HUES64 (cell line): ENCODE data around the gene CTDNEP1.

Experiments used
- H3K27ac ChIP-seq: 2 replicates; pipeline ENCODE4 v1.7.0; 2013; ENCODE audit warnings: low read depth, low read length, inconsistent platforms
- H3K27me3 ChIP-seq: 2 replicates; pipeline ENCODE4 v1.6.1; 2013; ENCODE audit warnings: mild to moderate bottlenecking, low read length; ENCODE audit not compliant: insufficient read depth
- H3K36me3 ChIP-seq: 2 replicates; pipeline ENCODE4 v1.6.1; 2013; ENCODE audit warnings: mild to moderate bottlenecking, low read length; ENCODE audit not compliant: insufficient read depth
- H3K4me1 ChIP-seq: 2 replicates; pipeline ENCODE4 v1.6.1; 2013; ENCODE audit warnings: mild to moderate bottlenecking, low read length, moderate library complexity; ENCODE audit not compliant: insufficient read depth
- H3K4me3 ChIP-seq: 2 replicates; pipeline ENCODE4 v1.5.1; 2013; ENCODE audit warnings: mild to moderate bottlenecking, low read length, moderate library complexity
- H3K9ac ChIP-seq: 2 replicates; pipeline ENCODE4 v1.6.1; 2013; ENCODE audit warnings: mild to moderate bottlenecking, low read depth, low read length
- H3K9me3 ChIP-seq: 2 replicates; pipeline ENCODE4 v1.6.1; 2013; ENCODE audit warnings: low read depth, low read length; ENCODE audit not compliant: insufficient read depth
- WGBS: fragments of 150-250, 120-280 bp; methylation state at CpG from one replicate; pipeline ENCODE4 v1.1.7; 2013; ENCODE audit warnings: missing lambda C conversion rate; 5-methylcytosine and 5-hydroxymethylcytosine counted together

CTDNEP1 gene

DNA sequence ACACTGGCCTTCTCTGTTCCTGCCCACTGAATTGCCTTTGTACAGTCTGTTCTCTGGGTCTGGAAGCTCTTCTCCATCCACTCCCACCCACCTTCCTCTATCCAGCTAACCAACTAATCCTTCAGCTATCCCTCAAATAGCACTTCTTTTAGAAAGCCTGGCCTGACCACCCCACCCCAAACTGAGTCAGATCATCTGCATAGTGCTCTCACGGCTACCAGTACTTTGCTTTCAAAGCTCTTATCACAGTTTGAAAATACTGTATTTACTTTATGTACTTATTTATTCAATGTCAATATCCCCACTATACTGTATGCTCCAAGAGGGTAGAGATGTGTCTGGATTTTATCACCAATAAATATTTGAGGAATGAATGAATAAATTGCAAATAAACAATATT is 15.2 kb upstream of the CTDNEP1 start:
- WGBS: 25% methylated on average over 1 of the region's 1 CpG
- H3K9ac ChIP-seq: no peak overlapping the region
- H3K27ac ChIP-seq: no peak overlapping the region
- H3K36me3 ChIP-seq: no peaks in the 10 kb centered on the region
- peaks cover 5% of the 10 kb centered on the region; the same call in 1 of the 2 replicates for H3K4me1 ChIP-seq
- no peak overlapping the region for H3K4me3 ChIP-seq
- H3K9me3 ChIP-seq: no peaks in the 10 kb centered on the region
- H3K27me3 ChIP-seq: peaks cover 20% of the 10 kb centered on the region

GRCh38 chr17:7263801-7264078 is 12.2 kb upstream of the CTDNEP1 start:
- 52% methylated on average over 4 of the region's 4 CpGs for WGBS
- peak overlapping the region; percentile 94 for H3K4me3 ChIP-seq
- no peaks in the 10 kb centered on the region for H3K9me3 ChIP-seq
- H3K9ac ChIP-seq: peak overlapping the region; percentile 52; the same call in 1 of the 2 replicates
- peaks cover 11% of the 10 kb centered on the region for H3K4me1 ChIP-seq
- peaks cover 15% of the 10 kb centered on the region for H3K36me3 ChIP-seq
- H3K27ac ChIP-seq: peak overlapping the region; percentile 63; the same call in 1 of the 2 replicates
- peaks cover 35% of the 10 kb centered on the region for H3K27me3 ChIP-seq

- peak overlapping the region; percentile 94 for H3K4me3 ChIP-seq
- peak overlapping the region; percentile 93; the same call in 1 of the 2 replicates for H3K27ac ChIP-seq
- H3K36me3 ChIP-seq: peaks cover 20% of the 10 kb centered on the region
- WGBS: 15% methylated on average over 25 of the region's 26 CpGs
- peaks cover 35% of the 10 kb centered on the region for H3K27me3 ChIP-seq
- H3K4me1 ChIP-seq: peaks cover 11% of the 10 kb centered on the region
- peak overlapping the region; percentile 59 for H3K9ac ChIP-seq
- no peaks in the 10 kb centered on the region for H3K9me3 ChIP-seq
Measured at GRCh38 chr17:7262935-7263800, 11.6 kb upstream of the CTDNEP1 start.

DNA sequence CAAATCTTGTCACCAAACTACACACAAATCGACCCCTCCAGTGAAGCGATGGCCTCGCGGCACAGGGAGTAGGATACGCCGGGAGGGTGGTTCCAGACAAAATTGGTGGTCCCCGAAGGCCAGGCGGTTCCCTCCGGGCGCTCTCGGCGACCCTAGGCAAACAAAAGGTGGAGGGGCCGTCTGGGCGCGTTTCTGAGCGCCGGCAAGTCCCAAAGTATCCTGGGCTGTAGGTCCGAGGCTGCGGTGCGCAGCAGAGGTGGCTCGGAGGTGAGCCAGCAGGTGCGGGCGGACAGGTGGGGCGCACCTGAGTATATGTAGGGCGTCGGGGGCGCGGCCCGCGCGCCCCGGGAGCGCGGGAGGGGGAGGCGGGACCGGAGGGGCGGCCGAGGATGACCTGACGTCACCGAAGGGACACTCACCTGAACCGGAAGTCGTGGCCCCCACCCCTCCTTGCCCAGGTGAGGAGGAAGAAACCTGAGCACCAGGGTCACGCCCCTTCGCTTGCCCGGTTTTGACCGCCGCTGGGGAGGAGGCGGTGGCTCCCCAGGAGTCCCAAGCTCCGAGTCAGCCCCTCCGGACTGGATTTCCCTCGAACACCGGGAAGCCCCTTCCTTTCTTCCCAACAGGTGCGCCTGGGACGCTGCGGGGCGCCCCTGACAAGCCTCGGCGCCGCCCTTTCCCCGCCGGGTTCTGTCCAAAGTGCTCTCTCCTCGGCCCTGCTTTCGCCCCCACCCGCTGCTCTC is 10.8 kb upstream of the CTDNEP1 start, which contains the start of gene CLDN7:
Gene CLDN7, minus strand, starts transcription at position 287 of the 743 bp plus-strand sequence. CDS start 435 bp downstream, outside the sequence.
- no peaks in the 10 kb centered on the region for H3K9me3 ChIP-seq
- H3K4me3 ChIP-seq: peak within 1 kb of the TSS; percentile 94
- WGBS: 2% methylated on average over 64 of the region's 64 CpGs

DNA sequence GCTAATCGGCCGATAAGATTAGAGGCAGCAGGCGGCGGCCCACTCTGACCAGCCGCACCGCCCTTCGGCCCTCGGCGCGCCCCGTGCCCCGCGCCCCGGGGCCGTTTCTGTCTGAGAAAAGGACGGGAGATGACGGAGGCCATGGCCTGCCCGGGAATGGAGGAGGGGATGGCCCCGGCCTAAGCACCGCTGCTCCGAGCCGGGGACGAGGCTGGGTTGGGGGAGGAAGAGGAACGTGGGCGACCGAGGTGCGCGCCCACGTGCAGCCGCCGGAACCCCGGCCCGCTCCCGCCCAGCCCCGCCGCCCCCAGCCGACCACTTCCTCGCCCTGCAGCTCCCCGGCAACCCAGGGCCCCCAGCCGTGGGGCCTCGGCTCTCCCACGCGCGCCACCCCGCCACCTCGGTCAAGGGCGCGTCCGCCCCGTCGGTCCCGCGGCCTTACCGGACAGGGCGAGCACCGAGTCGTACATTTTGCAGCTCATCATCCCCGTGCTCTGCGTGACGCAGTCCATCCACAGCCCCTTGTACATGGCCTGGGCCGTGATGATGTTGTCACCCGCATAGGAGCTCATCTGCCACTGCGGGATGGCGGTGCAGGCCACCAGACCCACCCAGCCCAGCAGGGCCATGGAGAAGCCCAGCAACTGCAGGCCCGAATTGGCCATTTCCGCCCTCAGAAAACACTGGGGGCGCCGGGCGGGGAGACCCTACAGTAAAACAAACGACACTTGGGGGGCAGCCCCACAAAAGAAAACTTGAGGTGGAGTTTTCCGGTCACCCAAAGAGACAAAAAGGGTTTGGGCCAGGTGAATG is 10.1 kb upstream of the CTDNEP1 start:
- WGBS: 5% methylated on average over 71 of the region's 71 CpGs
- Histone ChIP-seq H3K27me3 (peaks cover 35% of the 10 kb centered on the region), H3K4me3 (peak overlapping the region; percentile 94), H3K36me3 (peaks cover 36% of the 10 kb centered on the region), H3K9ac (peak overlapping the region; percentile 83), H3K9me3 (no peaks in the 10 kb centered on the region), H3K4me1 (peaks cover 11% of the 10 kb centered on the region), H3K27ac (peak overlapping the region; percentile 93)

More for the DNA sequence above, 10.8 kb upstream of the CTDNEP1 start, which contains the start of gene CLDN7:
- peaks cover 28% of the 10 kb centered on the region for H3K36me3 ChIP-seq
- H3K27ac ChIP-seq: peak within 1 kb of the TSS; percentile 93
- peak within 1 kb of the TSS; percentile 83 for H3K9ac ChIP-seq
- H3K4me1 ChIP-seq: peaks cover 11% of the 10 kb centered on the region
- peaks cover 35% of the 10 kb centered on the region for H3K27me3 ChIP-seq

GRCh38 chr17:7260651-7261378 is 9.3 kb upstream of the CTDNEP1 start:
- Histone ChIP-seq H3K9ac (peak overlapping the region; percentile 83), H3K27me3 (peaks cover 35% of the 10 kb centered on the region), H3K36me3 (peaks cover 41% of the 10 kb centered on the region), H3K4me3 (peak overlapping the region; percentile 94), H3K27ac (peak overlapping the region; percentile 93), H3K9me3 (no peaks in the 10 kb centered on the region), H3K4me1 (peaks cover 9% of the 10 kb centered on the region)
- 10% methylated on average over 54 of the region's 54 CpGs for WGBS

DNA sequence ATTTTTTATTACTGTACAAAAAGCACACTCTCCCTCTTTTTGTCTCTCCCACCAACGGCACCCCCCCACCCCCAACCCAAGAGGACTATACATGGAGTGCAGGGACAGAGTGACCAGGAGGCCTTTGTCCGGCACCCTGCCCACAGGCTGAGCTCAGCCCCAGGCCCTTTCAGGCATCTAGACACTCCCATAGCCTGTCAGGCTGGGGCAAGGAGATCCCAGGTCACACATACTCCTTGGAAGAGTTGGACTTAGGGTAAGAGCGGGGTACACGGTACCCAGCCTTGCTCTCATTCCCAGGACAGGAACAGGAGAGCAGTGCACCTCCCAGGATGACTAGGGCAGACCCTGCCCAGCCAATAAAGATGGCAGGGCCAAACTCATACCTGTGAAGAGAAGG is 8.6 kb upstream of the CTDNEP1 start:
- Histone ChIP-seq H3K27me3 (peaks cover 35% of the 10 kb centered on the region), H3K36me3 (peaks cover 44% of the 10 kb centered on the region), H3K27ac (no peak overlapping the region; the same call in 1 of the 2 replicates), H3K4me3 (peak overlapping the region; percentile 94), H3K9ac (0 out of 2 replicates have a peak overlapping the region, but pooled peaks have one; percentile 83), H3K4me1 (peaks cover 9% of the 10 kb centered on the region), H3K9me3 (no peaks in the 10 kb centered on the region)
- 92% methylated on average over 4 of the region's 4 CpGs for WGBS

DNA sequence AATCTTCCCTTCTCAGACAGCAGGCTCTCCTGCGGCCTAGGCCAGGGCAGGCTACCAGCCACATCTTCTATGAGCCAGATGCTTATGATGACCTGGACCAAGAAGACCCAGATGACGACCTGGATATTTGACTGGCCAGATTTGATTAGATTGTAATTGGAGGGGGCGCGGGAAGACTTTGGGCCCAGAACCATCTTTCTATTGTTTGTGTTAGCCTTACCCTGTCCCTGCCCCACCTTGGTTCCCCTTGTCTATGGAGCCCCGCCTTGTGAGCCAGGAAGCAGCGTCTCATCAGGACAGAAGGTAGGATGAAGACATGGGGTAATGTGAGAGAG is 8.0 kb upstream of the CTDNEP1 start:
- Histone ChIP-seq H3K36me3 (peaks cover 51% of the 10 kb centered on the region), H3K9ac (no peak overlapping the region), H3K27me3 (peaks cover 35% of the 10 kb centered on the region), H3K9me3 (no peaks in the 10 kb centered on the region), H3K4me3 (no peak overlapping the region; the same call in 1 of the 2 replicates), H3K4me1 (peaks cover 9% of the 10 kb centered on the region), H3K27ac (no peak overlapping the region)
- 94% methylated on average over 5 of the region's 6 CpGs for WGBS

- Histone ChIP-seq H3K36me3 (peaks cover 57% of the 10 kb centered on the region), H3K27ac (no peak overlapping the region), H3K9me3 (no peaks in the 10 kb centered on the region), H3K4me1 (peaks cover 7% of the 10 kb centered on the region), H3K4me3 (no peak overlapping the region), H3K27me3 (peaks cover 35% of the 10 kb centered on the region), H3K9ac (no peak overlapping the region; the same call in 1 of the 2 replicates)
- WGBS: 96% methylated on average over 7 of the region's 7 CpGs
Measured at GRCh38 chr17:7258731-7259554, 7.4 kb upstream of the CTDNEP1 start.
